Ishikawa (cell line): ENCODE measurements around the gene SLAMF8.

Experiments used
- EP300 ChIP-seq: IDR thresholded peaks from 2 replicates; pipeline ENCODE4 v1.6.1; 2012; ENCODE audit warnings: borderline replicate concordance
- FOXM1 ChIP-seq: IDR thresholded peaks from 2 replicates; pipeline ENCODE4 v1.6.1; 2012; ENCODE audit warnings: low read depth, borderline replicate concordance
- MAX ChIP-seq: IDR thresholded peaks from 2 replicates; pipeline ENCODE4 v1.6.1; 2012
- USF1 ChIP-seq: IDR thresholded peaks from 2 replicates; pipeline ENCODE4 v1.6.1; 2012
- ZBTB7A ChIP-seq: IDR thresholded peaks from 2 replicates; pipeline ENCODE4 v1.6.1; 2012; ENCODE audit warnings: low read depth
- TF ChIP-seq, protein P1 (sequence below): IDR thresholded peaks from 2 replicates; pipeline ENCODE4 v1.6.1; 2012; ENCODE audit warnings: low read depth, mild to moderate bottlenecking

DNA sequence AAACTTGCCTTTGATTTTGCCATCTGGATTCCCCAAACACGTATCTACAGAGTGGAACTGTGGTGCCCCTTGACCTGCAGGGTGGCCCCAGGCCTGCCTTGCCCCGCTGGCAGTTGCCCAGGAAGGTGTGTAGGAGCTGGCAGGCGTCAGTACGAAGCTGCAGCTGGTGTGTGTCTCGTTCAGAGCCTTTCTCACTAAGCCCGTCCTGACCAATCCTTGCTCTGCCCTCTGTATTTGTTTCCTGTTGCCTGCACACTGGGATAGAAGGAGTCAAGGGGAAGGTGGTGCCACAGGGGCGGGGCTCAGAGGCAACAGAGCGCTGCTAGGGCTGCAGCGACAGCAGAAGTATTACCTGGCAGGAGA, 41.0 kb downstream of the SLAMF8 start:
- TF ChIP-seq EP300 (no peak), USF1 (no peak), ZBTB7A (no peak), MAX (peak; percentile 53; the same call in 1 of the 2 replicates), FOXM1 (no peak)
- TF ChIP-seq, protein P1, sequence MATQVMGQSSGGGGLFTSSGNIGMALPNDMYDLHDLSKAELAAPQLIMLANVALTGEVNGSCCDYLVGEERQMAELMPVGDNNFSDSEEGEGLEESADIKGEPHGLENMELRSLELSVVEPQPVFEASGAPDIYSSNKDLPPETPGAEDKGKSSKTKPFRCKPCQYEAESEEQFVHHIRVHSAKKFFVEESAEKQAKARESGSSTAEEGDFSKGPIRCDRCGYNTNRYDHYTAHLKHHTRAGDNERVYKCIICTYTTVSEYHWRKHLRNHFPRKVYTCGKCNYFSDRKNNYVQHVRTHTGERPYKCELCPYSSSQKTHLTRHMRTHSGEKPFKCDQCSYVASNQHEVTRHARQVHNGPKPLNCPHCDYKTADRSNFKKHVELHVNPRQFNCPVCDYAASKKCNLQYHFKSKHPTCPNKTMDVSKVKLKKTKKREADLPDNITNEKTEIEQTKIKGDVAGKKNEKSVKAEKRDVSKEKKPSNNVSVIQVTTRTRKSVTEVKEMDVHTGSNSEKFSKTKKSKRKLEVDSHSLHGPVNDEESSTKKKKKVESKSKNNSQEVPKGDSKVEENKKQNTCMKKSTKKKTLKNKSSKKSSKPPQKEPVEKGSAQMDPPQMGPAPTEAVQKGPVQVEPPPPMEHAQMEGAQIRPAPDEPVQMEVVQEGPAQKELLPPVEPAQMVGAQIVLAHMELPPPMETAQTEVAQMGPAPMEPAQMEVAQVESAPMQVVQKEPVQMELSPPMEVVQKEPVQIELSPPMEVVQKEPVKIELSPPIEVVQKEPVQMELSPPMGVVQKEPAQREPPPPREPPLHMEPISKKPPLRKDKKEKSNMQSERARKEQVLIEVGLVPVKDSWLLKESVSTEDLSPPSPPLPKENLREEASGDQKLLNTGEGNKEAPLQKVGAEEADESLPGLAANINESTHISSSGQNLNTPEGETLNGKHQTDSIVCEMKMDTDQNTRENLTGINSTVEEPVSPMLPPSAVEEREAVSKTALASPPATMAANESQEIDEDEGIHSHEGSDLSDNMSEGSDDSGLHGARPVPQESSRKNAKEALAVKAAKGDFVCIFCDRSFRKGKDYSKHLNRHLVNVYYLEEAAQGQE, result no peak
